Endodermal cell (in vitro differentiated cells): ENCODE results near the gene POLR2H. TPM values are rescaled to one million over a fixed set of nuclear protein-coding genes. Genes with fewer than 3 reads are reported as not detected.

Experiments used
- DNase-seq: peaks from one replicate; pipeline ENCODE4 v3.0.0-alpha.2; 2017
- H3K27ac ChIP-seq: 2 replicates; pipeline ENCODE4 v1.5.1; 2013; ENCODE audit warnings: mild to moderate bottlenecking, low read depth, low read length, moderate library complexity
- H3K27me3 ChIP-seq: 2 replicates; pipeline ENCODE4 v1.6.1; 2013; ENCODE audit warnings: mild to moderate bottlenecking, low read length, moderate library complexity; ENCODE audit not compliant: insufficient read depth, control insufficient read depth, poor library complexity, severe bottlenecking
- H3K36me3 ChIP-seq: 2 replicates; pipeline ENCODE4 v1.7.0; 2013; ENCODE audit warnings: mild to moderate bottlenecking, low read length, moderate library complexity; ENCODE audit not compliant: control insufficient read depth, insufficient read depth
- H3K4me1 ChIP-seq: one replicate; pipeline ENCODE4 v1.7.0; 2013; ENCODE audit warnings: low read length; ENCODE audit not compliant: control insufficient read depth, insufficient read depth
- H3K4me3 ChIP-seq: 2 replicates; pipeline ENCODE4 v1.5.1; 2013; ENCODE audit warnings: mild to moderate bottlenecking, low read length, moderate library complexity
- H3K9ac ChIP-seq: 2 replicates; pipeline ENCODE4 v1.6.1; 2013; ENCODE audit warnings: mild to moderate bottlenecking, low read length, moderate library complexity; ENCODE audit not compliant: poor library complexity, severe bottlenecking; ENCODE audit errors: extremely low read depth
- H3K9me3 ChIP-seq: 2 replicates; pipeline ENCODE4 v1.6.1; 2013; ENCODE audit warnings: mild to moderate bottlenecking, low read length, moderate library complexity; ENCODE audit not compliant: control insufficient read depth
- H3K27ac Mint-ChIP-seq: 2 replicates; pipeline ENCODE4 v1.8.0; 2020; ENCODE audit warnings: mixed read lengths
- H3K27me3 Mint-ChIP-seq: 2 replicates; pipeline ENCODE4 v1.8.0; 2021; ENCODE audit warnings: mild to moderate bottlenecking, mixed read lengths; ENCODE audit not compliant: insufficient read depth
- H3K36me3 Mint-ChIP-seq: 2 replicates; pipeline ENCODE4 v1.8.0; 2020; ENCODE audit warnings: low read depth, mixed read lengths
- H3K4me1 Mint-ChIP-seq: 2 replicates; pipeline ENCODE4 v1.8.0; 2020; ENCODE audit warnings: mixed read lengths
- H3K4me3 Mint-ChIP-seq: 2 replicates; pipeline ENCODE4 v1.8.0; 2020; ENCODE audit warnings: mild to moderate bottlenecking, moderate library complexity, mixed read lengths
- H3K9me3 Mint-ChIP-seq: 2 replicates; pipeline ENCODE4 v1.8.0; 2020; ENCODE audit warnings: mild to moderate bottlenecking, mixed read lengths
- WGBS, 2 experiments: methylation state at CpG; one replicate each; pipeline versions ENCODE4 v1.1.5 to v1.1.7; 2013; ENCODE audit warnings: missing lambda C conversion rate in 2 of 2, mixed read lengths in 1 of 2; ENCODE audit not compliant: insufficient coverage in 1 of 2, insufficient read length in 1 of 2; 5-methylcytosine and 5-hydroxymethylcytosine counted together
- total RNA-seq, 2 donors: library from RNA; stranded (reverse); fragmentation: NEBNext Ultra II Directional in 1 of 2; extraction: Animal tissue kit (Norgen Biotek cat#: 25700) in 1 of 2; gene quantifications; 2 replicates in 1 of 2; 3 replicates in 1 of 2; pipeline ENCODE4 v1.2.1, GENCODE V29; 2021
- TF ChIP-seq, protein P1 (sequence below): fragments of 200-600 bp; sonication (generic); conservative IDR thresholded peaks from 2 replicates; pipeline ENCODE4 v1.5.0; 2021; ENCODE audit warnings: antibody characterized with exemption, mild to moderate bottlenecking

Gene POLR2H
- total RNA-seq, 2 donors from 2014 or later, result 95.9 to 117 TPM

DNA sequence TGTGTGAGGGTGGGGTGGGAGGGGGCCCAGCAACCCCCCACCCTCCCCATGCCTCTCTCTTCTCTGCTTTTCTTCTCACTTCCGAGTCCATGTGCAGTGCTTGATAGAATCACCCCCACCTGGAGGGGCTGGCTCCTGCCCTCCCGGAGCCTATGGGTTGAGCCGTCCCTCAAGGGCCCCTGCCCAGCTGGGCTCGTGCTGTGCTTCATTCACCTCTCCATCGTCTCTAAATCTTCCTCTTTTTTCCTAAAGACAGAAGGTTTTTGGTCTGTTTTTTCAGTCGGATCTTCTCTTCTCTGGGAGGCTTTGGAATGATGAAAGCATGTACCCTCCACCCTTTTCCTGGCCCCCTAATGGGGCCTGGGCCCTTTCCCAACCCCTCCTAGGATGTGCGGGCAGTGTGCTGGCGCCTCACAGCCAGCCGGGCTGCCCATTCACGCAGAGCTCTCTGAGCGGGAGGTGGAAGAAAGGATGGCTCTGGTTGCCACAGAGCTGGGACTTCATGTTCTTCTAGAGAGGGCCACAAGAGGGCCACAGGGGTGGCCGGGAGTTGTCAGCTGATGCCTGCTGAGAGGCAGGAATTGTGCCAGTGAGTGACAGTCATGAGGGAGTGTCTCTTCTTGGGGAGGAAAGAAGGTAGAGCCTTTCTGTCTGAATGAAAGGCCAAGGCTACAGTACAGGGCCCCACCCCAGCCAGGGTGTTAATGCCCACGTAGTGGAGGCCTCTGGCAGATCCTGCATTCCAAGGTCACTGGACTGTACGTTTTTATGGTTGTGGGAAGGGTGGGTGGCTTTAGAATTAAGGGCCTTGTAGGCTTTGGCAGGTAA, 16.0 kb upstream of the POLR2H start:
- peak overlapping the region; percentile 96 for H3K27ac Mint-ChIP-seq
- H3K9me3 Mint-ChIP-seq, result no peaks in the 10 kb centered on the region
- TF ChIP-seq, protein P1, sequence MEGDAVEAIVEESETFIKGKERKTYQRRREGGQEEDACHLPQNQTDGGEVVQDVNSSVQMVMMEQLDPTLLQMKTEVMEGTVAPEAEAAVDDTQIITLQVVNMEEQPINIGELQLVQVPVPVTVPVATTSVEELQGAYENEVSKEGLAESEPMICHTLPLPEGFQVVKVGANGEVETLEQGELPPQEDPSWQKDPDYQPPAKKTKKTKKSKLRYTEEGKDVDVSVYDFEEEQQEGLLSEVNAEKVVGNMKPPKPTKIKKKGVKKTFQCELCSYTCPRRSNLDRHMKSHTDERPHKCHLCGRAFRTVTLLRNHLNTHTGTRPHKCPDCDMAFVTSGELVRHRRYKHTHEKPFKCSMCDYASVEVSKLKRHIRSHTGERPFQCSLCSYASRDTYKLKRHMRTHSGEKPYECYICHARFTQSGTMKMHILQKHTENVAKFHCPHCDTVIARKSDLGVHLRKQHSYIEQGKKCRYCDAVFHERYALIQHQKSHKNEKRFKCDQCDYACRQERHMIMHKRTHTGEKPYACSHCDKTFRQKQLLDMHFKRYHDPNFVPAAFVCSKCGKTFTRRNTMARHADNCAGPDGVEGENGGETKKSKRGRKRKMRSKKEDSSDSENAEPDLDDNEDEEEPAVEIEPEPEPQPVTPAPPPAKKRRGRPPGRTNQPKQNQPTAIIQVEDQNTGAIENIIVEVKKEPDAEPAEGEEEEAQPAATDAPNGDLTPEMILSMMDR, result peak; percentile 82
- Histone ChIP-seq H3K4me1 (no peaks in the 10 kb centered on the region), H3K9me3 (no peaks in the 10 kb centered on the region), H3K4me3 (no peak overlapping the region), H3K27ac (peak overlapping the region; percentile 60), H3K36me3 (peaks cover 35% of the 10 kb centered on the region), H3K9ac (no peak overlapping the region), H3K27me3 (no peaks in the 10 kb centered on the region)
- peaks cover 22% of the 10 kb centered on the region for H3K4me1 Mint-ChIP-seq
- H3K4me3 Mint-ChIP-seq, result no peak overlapping the region
- no peaks in the 10 kb centered on the region for H3K27me3 Mint-ChIP-seq
- H3K36me3 Mint-ChIP-seq, result peaks cover 37% of the 10 kb centered on the region
- DNase-seq, result peak; percentile 94
- 44 to 46% methylated on average over 8 to 14 of the region's 14 CpGs for WGBS, 2 experiments

DNA sequence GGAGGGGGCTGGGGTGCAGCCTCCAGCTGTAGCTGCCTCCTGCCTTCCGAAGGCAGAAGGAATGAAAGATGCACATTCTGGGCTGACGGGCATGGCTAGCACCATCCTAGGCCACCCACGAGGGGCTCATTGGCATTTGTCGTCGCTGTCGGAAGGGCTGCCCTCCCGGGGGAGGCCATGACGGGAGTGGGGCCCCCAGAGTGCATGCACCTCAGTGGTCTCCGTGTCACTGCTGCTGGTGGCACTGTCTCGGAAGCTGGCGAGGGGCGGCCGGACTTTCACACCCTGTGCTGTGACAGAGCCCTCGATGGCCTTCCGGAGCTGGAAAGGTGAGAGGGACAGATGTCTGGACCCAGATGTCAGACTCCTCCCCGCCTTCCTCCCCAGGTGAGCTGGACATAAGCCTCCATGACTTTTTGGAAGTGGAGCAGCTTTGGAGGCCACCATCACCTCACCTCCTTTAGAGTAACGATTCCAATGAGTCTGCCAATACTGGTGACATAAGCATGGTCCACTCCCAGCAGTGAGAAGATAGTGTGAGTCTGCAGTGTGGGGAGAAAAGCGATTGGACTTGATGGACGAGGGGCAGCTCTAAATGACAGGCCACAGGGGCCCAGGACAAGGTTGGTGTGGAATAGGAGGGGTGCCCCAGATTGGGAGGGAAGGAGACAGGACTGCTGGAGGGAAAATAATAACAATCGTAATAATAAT, 14.9 kb upstream of the POLR2H start:
- Histone ChIP-seq H3K27me3 (no peaks in the 10 kb centered on the region), H3K36me3 (peaks cover 35% of the 10 kb centered on the region), H3K27ac (no peak overlapping the region), H3K9me3 (no peaks in the 10 kb centered on the region), H3K4me3 (no peak overlapping the region), H3K4me1 (peaks cover 4% of the 10 kb centered on the region), H3K9ac (no peak overlapping the region)
- Mint-ChIP-seq H3K27ac (no peak overlapping the region), H3K4me1 (peaks cover 26% of the 10 kb centered on the region), H3K27me3 (no peaks in the 10 kb centered on the region), H3K36me3 (peaks cover 37% of the 10 kb centered on the region), H3K4me3 (no peak overlapping the region), H3K9me3 (no peaks in the 10 kb centered on the region)
- TF ChIP-seq, protein P1, result no peak
- 95 to 98% methylated on average over 19 to 20 of the region's 20 CpGs for WGBS, 2 experiments
- DNase-seq, result no peak

DNA sequence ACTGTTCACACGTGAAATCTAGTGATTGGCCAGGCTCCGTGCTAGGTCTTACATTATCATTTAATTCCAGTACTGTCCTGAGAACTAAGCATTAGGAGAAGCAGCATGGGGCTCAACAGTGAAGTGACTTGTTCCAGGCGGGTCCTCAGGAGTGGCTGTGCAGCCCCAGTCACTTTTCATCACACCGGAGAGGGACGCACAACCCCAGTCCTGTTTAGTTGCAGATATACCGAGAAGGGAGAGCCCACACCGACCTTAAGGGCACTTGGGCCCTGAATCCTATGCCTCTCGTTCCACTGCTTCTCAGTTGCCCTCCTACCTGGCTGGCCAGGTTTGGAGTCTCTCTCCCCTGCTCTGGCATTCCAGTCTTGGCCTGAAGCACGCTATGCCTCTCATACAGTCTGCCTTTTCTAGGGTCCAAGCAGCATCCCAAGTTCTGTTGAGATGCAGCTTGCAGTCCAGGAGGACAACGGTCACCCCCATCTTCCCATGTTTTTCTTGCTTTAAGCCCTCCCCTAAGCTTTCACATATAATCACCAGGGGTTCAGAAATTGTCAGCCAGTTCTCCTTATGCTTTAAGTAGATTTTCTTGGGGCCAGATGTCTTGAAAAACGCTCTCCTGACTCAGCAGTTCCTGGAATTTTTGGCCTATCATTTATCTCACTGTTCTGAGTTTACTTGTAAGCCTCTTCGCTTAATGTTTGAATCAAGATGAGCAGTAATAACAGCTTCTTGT, 14.0 kb upstream of the POLR2H start:
- TF ChIP-seq, protein P1, result no peak
- H3K9me3 ChIP-seq, result no peaks in the 10 kb centered on the region
- no peak overlapping the region for H3K9ac ChIP-seq
- H3K27ac Mint-ChIP-seq, result no peak overlapping the region
- H3K27ac ChIP-seq, result no peak overlapping the region
- peaks cover 35% of the 10 kb centered on the region for H3K4me1 Mint-ChIP-seq
- H3K36me3 Mint-ChIP-seq, result peaks cover 40% of the 10 kb centered on the region
- peaks cover 9% of the 10 kb centered on the region for H3K4me1 ChIP-seq
- H3K27me3 ChIP-seq, result no peaks in the 10 kb centered on the region
- no peak for DNase-seq
- no peak overlapping the region for H3K4me3 Mint-ChIP-seq
- peaks cover 40% of the 10 kb centered on the region for H3K36me3 ChIP-seq
- WGBS, 2 experiments, result 92 to 94% methylated on average over 12 of the region's 12 CpGs
- no peaks in the 10 kb centered on the region for H3K9me3 Mint-ChIP-seq
- no peaks in the 10 kb centered on the region for H3K27me3 Mint-ChIP-seq
- no peak overlapping the region for H3K4me3 ChIP-seq
